NCI-H446 (cell line): ENCODE data around the gene DIP2A.
A peak's percentile ranks its signal among the peaks of the same experiment; 100 is the strongest.

ENCODE experiments used
- DNase-seq, 2 experiments: peaks; one replicate each; lab custom pipeline; 2025; lab: John Stamatoyannopoulos, UW

The DIP2A gene, protein sequence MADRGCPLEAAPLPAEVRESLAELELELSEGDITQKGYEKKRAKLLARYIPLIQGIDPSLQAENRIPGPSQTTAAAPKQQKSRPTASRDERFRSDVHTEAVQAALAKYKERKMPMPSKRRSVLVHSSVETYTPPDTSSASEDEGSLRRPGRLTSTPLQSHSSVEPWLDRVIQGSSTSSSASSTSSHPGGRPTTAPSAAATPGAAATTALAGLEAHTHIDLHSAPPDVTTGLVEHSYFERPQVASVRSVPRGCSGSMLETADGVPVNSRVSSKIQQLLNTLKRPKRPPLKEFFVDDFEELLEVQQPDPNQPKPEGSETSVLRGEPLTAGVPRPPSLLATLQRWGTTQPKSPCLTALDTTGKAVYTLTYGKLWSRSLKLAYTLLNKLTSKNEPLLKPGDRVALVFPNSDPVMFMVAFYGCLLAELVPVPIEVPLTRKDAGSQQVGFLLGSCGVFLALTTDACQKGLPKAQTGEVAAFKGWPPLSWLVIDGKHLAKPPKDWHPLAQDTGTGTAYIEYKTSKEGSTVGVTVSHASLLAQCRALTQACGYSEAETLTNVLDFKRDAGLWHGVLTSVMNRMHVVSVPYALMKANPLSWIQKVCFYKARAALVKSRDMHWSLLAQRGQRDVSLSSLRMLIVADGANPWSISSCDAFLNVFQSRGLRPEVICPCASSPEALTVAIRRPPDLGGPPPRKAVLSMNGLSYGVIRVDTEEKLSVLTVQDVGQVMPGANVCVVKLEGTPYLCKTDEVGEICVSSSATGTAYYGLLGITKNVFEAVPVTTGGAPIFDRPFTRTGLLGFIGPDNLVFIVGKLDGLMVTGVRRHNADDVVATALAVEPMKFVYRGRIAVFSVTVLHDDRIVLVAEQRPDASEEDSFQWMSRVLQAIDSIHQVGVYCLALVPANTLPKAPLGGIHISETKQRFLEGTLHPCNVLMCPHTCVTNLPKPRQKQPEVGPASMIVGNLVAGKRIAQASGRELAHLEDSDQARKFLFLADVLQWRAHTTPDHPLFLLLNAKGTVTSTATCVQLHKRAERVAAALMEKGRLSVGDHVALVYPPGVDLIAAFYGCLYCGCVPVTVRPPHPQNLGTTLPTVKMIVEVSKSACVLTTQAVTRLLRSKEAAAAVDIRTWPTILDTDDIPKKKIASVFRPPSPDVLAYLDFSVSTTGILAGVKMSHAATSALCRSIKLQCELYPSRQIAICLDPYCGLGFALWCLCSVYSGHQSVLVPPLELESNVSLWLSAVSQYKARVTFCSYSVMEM (N-terminal part only)

DNA sequence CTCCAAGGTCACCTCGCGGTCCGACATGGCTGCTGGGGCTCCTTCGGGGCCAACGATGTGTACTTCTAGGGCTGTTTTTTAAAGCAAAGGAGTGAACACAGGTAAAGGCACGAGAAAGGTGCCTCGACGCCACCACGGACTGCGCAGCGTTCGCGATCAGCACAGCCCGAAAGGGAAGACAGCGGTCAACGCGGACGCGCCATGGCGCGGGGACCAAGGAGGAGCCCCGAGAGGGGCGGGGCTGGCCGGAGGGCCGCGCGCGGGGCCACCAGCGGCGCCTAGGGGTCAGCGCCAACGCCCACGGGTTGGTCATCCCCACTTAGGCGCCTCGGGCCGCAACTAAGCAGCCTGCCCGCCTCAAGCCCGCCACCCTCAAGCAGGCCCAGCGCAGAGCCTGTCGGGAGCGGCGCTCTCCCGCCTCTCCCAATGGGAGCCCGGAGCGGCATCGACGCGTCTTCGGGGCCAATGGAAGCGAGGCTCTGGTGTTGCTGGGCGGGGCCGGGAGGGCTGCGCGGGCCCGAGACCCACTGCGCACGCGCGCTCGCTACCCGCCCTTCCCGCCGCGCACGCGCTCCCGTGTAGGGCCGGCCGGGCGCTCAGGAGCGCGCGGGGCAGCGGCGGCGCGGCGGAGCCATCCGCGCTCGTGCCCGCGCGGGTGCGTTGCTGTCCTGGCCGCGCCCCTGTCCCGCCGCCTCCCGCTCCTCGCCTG lies at the start of gene DIP2A:
Gene DIP2A, plus strand, starts transcription at position 577 of the 709 bp plus-strand sequence. CDS start 241 bp downstream, outside the sequence.
- peak; percentile 93 to 99 for DNase-seq

- DNase-seq = no peak
These were observed 48.9 kb upstream of the DIP2A start for GRCh38 chr21:46409641-46410406.

GRCh38 chr21:46410516-46410915 lies 48.2 kb upstream of the DIP2A start:
- DNase-seq = no peak

GRCh38 chr21:46411236-46411635 lies 47.5 kb upstream of the DIP2A start:
- no peak for DNase-seq

DNA sequence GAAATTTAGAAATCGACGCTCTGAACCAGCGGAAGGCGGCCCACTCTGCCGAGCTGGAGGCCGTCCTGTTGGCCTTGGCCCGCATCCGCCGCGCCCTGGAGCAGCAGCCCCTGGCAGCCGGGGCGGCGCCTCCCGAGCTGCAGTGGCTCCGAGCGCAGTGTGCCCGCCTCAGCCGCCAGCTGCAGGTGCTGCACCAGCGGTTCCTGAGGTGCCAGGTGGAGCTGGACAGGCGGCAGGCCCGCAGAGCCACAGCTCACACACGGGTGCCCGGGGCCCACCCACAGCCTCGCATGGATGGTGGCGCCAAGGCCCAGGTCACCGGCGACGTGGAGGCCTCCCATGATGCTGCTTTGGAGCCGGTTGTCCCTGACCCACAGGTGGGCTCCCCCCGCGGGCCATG lies 47.0 kb upstream of the DIP2A start:
- no peak for DNase-seq

- DNase-seq = no peak
These were observed 45.9 kb upstream of the DIP2A start for GRCh38 chr21:46412521-46413364.

DNA sequence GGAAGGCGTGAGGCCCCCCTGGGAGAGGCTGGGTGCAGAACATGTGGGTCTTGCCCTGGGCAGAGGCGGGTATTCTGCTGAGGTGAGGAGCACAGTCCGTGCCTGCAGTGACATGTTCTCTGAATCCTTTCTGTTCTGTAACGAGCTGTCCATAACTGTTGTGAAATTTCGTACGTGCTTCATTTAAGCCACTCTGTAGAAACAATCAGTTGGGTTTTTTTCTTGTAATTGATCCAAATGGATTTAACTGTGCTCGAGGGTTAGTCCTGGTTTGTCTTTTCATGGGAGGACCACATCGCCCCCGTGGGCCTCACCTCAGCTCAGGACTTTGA lies 45.4 kb upstream of the DIP2A start:
- DNase-seq = no peak

DNA sequence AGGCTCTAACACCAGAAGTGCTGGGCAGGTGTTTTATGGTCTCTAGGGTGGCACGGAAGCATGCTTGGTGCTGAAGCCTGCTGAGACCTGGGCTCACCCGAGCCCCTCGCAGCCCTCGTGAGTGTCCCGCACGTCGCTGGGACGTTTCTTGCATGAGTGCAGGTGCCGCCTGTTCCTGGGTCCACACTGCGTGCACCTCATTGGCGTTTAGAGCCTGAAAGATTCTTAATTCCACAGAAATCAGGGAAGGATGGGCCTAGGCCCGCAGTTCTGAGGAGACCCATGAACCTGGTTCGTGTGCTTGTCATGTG lies 43.8 kb upstream of the DIP2A start:
- DNase-seq = no peak

GRCh38 chr21:46416551-46416950 lies 42.1 kb upstream of the DIP2A start:
- no peak for DNase-seq

DNA sequence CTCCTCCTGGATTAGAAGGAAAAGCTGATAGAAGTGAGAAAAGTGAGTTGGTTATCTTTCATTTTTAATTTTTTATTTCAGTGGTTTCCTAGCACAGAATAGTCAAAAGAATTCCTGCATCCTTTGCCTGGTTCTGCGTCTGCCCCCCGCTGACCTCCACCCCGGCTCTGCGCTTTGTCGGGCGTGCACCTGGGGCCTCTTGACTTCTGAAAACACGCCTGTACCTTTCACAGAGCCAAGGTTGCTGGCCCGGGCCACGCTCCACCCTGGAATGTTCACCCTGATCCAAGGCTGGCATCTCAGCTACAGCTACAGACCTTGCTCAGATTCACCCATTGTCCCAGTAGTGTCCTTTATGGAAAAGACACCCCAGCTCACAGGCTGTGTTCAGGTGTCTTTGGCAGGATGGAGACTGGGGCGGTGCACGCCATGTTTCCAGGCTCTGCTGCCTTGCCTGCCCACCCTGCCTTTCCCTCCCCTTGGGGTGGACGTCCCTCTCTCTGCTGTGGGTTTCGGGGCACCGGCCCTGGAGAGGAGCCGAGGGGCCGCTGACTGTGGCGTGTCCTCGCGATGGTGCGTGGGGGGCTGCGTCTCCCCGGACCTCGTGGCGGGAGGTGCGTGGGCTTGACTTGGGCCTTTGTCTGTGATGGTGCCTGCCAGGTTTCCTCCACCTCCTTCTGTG lies 40.3 kb upstream of the DIP2A start:
- no peak for DNase-seq

DNA sequence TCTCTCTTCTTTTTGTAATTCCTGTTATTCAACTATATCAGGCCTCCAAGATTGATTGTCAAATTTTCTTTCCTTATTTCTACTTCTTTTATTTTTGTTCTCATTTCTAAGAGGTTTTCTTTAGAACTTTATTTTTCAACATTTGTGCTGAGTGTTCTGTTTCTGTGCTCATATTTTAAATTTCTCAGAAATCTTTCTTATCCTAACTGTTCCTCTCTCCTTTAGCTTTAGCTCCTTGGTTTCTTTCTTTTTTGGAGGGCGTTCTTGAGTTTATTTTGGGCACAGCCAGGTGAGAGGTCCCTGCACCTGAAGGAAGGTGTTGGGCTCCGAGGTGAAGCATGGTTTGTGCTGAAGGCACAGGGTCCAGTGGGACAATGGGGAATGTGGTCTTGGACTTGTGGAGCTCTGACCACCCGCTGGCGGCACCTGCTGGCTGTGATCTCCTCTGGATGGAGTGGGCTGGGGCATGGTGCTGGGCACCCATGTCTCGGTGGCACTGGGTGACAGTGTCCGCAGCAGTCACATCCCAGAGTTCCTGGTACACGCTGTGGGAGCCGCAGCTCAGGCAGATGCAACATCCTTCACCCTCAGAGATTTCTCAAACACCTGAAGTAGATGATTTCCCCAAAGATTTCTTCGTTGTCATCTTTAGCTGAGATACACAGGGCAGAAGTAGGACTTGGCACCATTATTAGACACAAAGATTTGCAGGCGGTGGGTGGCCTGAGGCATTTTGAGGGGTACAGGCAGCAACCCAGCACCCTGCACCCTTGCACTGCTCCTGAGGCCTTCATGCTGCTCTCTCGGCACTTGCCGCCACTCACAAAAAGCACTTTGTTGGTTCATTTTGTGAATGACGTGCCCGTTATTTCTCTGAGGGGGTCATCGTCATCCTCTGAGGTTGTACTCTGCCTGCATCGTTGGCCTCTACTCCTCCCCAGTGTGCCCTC lies 38.2 kb upstream of the DIP2A start:
- DNase-seq = no peak

DNA sequence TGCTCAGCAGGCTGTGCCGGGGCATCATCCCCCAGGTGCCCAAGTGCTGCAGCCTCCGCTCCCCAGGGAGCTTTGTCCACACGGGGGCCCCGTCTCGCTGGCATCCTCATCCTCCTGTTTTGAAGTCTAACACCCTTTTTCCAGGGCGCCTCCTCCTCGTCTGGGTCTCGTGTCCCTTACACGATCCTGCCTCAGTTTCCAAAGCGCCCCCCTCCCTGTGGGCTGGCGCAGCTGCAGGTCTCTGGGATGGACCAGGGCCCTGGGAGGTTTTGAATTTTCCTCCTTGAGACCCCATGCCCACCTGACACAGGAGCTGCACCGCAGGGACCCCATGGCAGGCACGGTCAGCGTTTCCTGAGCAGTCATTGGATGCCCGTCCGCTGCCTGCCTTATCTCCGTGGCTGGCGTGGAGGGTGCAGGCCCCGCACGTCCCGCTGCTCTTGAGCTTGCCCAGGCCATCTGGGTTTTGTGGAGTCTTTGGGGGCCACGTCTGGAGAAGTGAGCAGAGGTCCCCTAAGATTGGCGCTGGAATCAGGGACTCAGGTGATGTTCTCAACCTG lies 37.4 kb upstream of the DIP2A start:
- DNase-seq = no peak

GRCh38 chr21:46421756-46422555 lies 36.7 kb upstream of the DIP2A start:
- DNase-seq = no peak

- no peak for DNase-seq
These were observed 36.0 kb upstream of the DIP2A start for GRCh38 chr21:46422636-46423241.

DNA sequence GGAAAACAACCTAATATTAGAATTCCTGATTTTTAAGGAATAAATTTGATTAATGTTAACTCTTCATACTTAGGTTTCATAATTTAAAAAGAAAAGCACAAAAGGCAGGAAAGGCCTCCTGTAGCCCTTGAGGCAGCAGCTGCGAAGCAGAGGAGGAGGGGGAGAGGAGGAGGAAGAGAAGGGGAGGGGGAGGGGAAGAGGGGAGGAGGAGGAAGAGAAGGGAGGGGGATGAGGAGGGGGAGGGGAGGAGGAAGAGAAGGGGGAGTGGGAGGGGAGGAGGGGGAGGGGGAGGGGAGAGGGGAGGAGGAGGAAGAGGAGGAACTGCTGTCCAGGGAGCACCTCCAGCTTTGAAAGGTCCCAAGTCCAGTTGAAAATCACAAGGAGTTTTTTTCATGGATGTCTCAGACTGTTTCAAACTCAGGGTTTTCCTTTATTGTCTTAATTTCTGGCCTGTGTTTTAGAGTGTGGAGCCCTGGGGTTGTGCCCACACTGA lies 35.1 kb upstream of the DIP2A start:
- no peak for DNase-seq

- no peak for DNase-seq
These were observed 34.6 kb upstream of the DIP2A start for GRCh38 chr21:46424039-46424591.
